Gastrocnemius medialis (tissue), 4 donors: ENCODE results near the gene HIVEP2. TPM values are rescaled to one million over a fixed set of nuclear protein-coding genes. Genes with fewer than 3 reads are reported as not detected.

Source experiments
- ATAC-seq, 2 donors: fragments of 150-250 bp; one replicate each; pipeline ENCODE4 v1.9.1; 2016
- DNase-seq, 2 donors: peaks; one replicate each; pipeline ENCODE4 v3.0.0-alpha.2; 2019
- H3K27ac ChIP-seq, 4 donors: fragments of 200-600 bp; sonication (generic); 1 replicate in 1 of 4; 2 replicates in 3 of 4; pipeline ENCODE4 v1.5.1; 2016 to 2018; ENCODE audit warnings: mild to moderate bottlenecking in 2 of 4, moderate library complexity in 1 of 4
- H3K27me3 ChIP-seq, 3 donors: fragments of 200-600 bp; sonication (generic) in 2 of 3; 1 replicate in 1 of 3; 2 replicates in 2 of 3; pipeline versions ENCODE4 v1.5.1 to v1.6.0; 2016 to 2019; ENCODE audit warnings: mild to moderate bottlenecking in 1 of 3, moderate library complexity in 1 of 3
- H3K36me3 ChIP-seq, 2 donors: fragments of 200-600 bp; sonication (generic) in 1 of 2; one replicate each; pipeline ENCODE4 v1.5.1; 2017 to 2018
- H3K4me1 ChIP-seq, 2 donors: fragments of 200-600 bp; sonication (generic) in 1 of 2; one replicate each; pipeline ENCODE4 v1.5.1; 2016 to 2017; ENCODE audit warnings: mild to moderate bottlenecking in 2 of 2
- H3K4me3 ChIP-seq, 4 donors: fragments of 200-600 bp; sonication (generic) in 3 of 4; 1 replicate in 1 of 4; 2 replicates in 3 of 4; pipeline ENCODE4 v1.5.1; 2016 to 2019; ENCODE audit warnings: mild to moderate bottlenecking in 2 of 4
- H3K9me3 ChIP-seq, 3 donors: fragments of 200-600 bp; sonication (generic) in 2 of 3; 1 replicate in 1 of 3; 2 replicates in 2 of 3; pipeline ENCODE4 v1.5.1; 2016 to 2019
- CTCF ChIP-seq, 5 experiments: fragments of 450-650 bp in 3 of 5; fragments of 200-600 bp in 2 of 5; sonication (generic) in 2 of 5; IDR thresholded peaks in 4 of 5; conservative IDR thresholded peaks in 1 of 5; 1 replicate in 4 of 5; 2 replicates in 1 of 5; pipeline ENCODE4 v1.5.1; 2016 to 2019; ENCODE audit warnings: antibody characterized with exemption in 5 of 5, mild to moderate bottlenecking in 3 of 5, moderate library complexity in 3 of 5
- POLR2A ChIP-seq, 2 donors: fragments of 450-650 bp; IDR thresholded peaks; one replicate each; pipeline ENCODE4 v1.6.1; 2017; ENCODE audit warnings: antibody characterized with exemption in 2 of 2, mild to moderate bottlenecking in 2 of 2, moderate library complexity in 2 of 2
- in situ Hi-C, 4 donors: fragments of 200-750 bp; cut with MboI; loops; one replicate each; pipeline versions ENCODE4 v1.15.0 to v1.8.0; 2017; ENCODE audit warnings: low sequenced_read_pairs in 4 of 4
- intact Hi-C: fragments of 100-400 bp; cut with DNase I; formaldehyde crosslinking; loops from one replicate; pipeline ENCODE4 v1.15.1; 2023; ENCODE audit warnings: low total_unique reads
- total RNA-seq, 4 donors: library from RNA; depleted of rRNA; stranded (reverse); fragments of >200 nt; gene quantifications; one replicate each; pipeline versions ENCODE4 v1.1.0 to v1.2.3, GENCODE V29; 2016

HIVEP2 gene
- total RNA-seq, 4 donors from 2014 or later = 15.9 to 29.4 (median 25.3) TPM

- H3K27ac ChIP-seq = no peak overlapping the region
- peaks cover 0 to 5% of the 10 kb centered on the region in 2 donors for H3K4me1 ChIP-seq
- ATAC-seq = peak; percentile 24 to 51
Measured at GRCh38 chr6:142702501-142703460, 242.2 kb downstream of the HIVEP2 start.

More at GRCh38 chr6:142702501-142703460, 242.2 kb downstream of the HIVEP2 start:
- Histone ChIP-seq H3K27me3 (no peaks in the 10 kb centered on the region), H3K9me3 (no peaks in the 10 kb centered on the region), H3K36me3 (no peaks in the 10 kb centered on the region), H3K4me3 (no peak overlapping the region)
- intact Hi-C loops (no loop called here), in situ Hi-C loops (no loop called here)
- TF ChIP-seq CTCF (IDR thresholded peaks at IDR 0.05 in 4 of 5, conservative IDR thresholded peaks at IDR 0.05 in 1 of 5) = no peak
- TF ChIP-seq POLR2A (IDR thresholded peaks at IDR 0.05) = no peak
- peak; percentile 19 to 50 for DNase-seq

Other genes starting within 250 kb of the HIVEP2 start
- 10 to 100 TPM in 1 of 4 donors, 1 to 10 TPM in 3; 5.3 to 10.3 (median 5.7) TPM for gene AIG1, start 115.7 kb upstream of the HIVEP2 start, total RNA-seq